DOHH2 (cell line): ENCODE data around the gene TCERG1L.

Experiments
- H3F3A ChIP-seq: fragments of 200-600 bp; sonication (generic), shearing (Covaris generic); 2 replicates; pipeline ENCODE4 v1.6.0; 2016; ENCODE audit warnings: antibody characterized with exemption, mild to moderate bottlenecking; ENCODE audit not compliant: control insufficient read depth, insufficient read depth
- H3K27ac ChIP-seq: fragments of 200-600 bp; sonication (generic); 2 replicates; pipeline ENCODE4 v1.5.1; 2014; ENCODE audit warnings: low read depth, mild to moderate bottlenecking, low read length, moderate library complexity
- H3K27me3 ChIP-seq: fragments of 200-600 bp; sonication (generic); 2 replicates; pipeline ENCODE4 v1.6.1; 2014; ENCODE audit warnings: mild to moderate bottlenecking, low read length, mixed read lengths; ENCODE audit not compliant: control insufficient read depth
- H3K36me3 ChIP-seq: fragments of 200-600 bp; sonication (generic); 2 replicates; pipeline ENCODE4 v1.6.1; 2014; ENCODE audit warnings: mild to moderate bottlenecking, low read length, moderate library complexity, mixed read lengths; ENCODE audit not compliant: control insufficient read depth
- H3K4me1 ChIP-seq: fragments of 200-600 bp; sonication (generic); 2 replicates; pipeline ENCODE4 v1.6.1; 2014; ENCODE audit warnings: mild to moderate bottlenecking, low read length, mixed read lengths; ENCODE audit not compliant: control insufficient read depth
- H3K4me2 ChIP-seq: fragments of 200-600 bp; sonication (generic); 2 replicates; pipeline ENCODE4 v1.6.0; 2014; ENCODE audit warnings: mild to moderate bottlenecking, low read length, moderate library complexity
- H3K4me3 ChIP-seq: fragments of 200-600 bp; sonication (generic); 2 replicates; pipeline ENCODE4 v1.5.1; 2014; ENCODE audit warnings: mild to moderate bottlenecking, low read length, mixed read lengths
- H3K79me2 ChIP-seq: fragments of 200-600 bp; sonication (generic); 2 replicates; pipeline ENCODE4 v1.6.1; 2014; ENCODE audit warnings: mild to moderate bottlenecking, low read length, mixed read lengths; ENCODE audit not compliant: control insufficient read depth
- H3K9me2 ChIP-seq: fragments of 200-600 bp; sonication (generic); replicated peaks from 2 replicates; pipeline ENCODE4 v1.6.1; 2014; ENCODE audit warnings: mild to moderate bottlenecking, low read length, mixed read lengths; ENCODE audit not compliant: control insufficient read depth
- H3K9me3 ChIP-seq: fragments of 200-600 bp; sonication (generic); 2 replicates; pipeline ENCODE4 v1.6.1; 2014; ENCODE audit warnings: antibody characterized with exemption, low read length, mixed read lengths; ENCODE audit not compliant: control insufficient read depth, insufficient read depth
- H4K20me1 ChIP-seq: fragments of 200-600 bp; sonication (generic); 2 replicates; pipeline ENCODE4 v1.6.0; 2014; ENCODE audit warnings: low read depth, mild to moderate bottlenecking, antibody characterized with exemption, low read length, moderate library complexity; ENCODE audit not compliant: control insufficient read depth, insufficient read depth
- EZH2phosphoT487 ChIP-seq: fragments of 200-600 bp; sonication (generic); IDR thresholded peaks from 2 replicates; pipeline ENCODE4 v1.6.1; 2017; ENCODE audit warnings: borderline replicate concordance, mild to moderate bottlenecking, antibody characterized with exemption, low read length, moderate library complexity, mixed read lengths
- TF ChIP-seq, protein P1 (sequence below): fragments of 200-600 bp; sonication (generic); IDR thresholded peaks from one replicate; pipeline ENCODE4 v1.5.1; 2014; ENCODE audit warnings: antibody characterized with exemption, mild to moderate bottlenecking, low read depth, low read length; ENCODE audit not compliant: poor library complexity, severe bottlenecking

Gene TCERG1L

DNA sequence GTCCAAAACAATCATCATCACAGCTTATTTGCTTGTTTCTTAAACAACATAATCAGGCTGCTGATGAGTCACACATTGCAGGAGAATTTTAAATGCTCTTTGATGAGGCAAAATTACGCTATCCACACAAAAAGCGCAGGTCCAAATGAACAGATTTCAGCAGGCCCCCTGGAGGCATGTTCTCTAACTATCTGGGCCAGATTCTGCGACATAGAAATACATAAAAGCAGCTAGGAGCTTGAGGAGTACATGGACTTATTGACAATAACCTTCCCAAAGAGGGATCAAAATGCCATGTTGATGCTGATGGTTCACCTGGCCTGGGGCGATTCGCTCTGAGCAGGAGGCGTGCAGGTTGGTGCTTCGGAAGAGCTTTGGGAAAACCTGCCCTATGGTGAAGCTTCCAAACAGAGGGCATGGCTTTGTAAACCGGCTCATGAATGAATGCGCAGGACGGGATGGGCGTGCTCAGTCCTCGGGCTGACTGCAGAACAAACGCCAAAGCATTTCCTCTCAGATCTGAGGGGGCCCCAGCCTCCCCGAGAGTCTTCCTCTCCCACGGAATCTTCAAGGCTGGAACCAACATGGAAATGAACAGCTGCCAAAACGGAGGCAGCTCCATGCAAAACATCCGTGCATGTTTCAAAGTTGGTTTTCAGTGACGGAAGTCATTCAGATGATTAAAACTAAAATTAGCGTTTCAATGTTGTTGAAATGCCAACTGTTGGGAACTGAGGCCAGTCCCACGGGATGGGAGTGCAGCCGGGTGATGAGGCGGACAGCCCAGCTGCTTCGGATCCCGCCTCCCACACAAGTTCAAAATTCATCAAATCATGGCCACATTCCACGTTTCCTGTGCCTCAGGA, 179.6 kb downstream of the TCERG1L start:
- Histone ChIP-seq H3K4me1 (no peaks in the 10 kb centered on the region), H4K20me1 (no peaks in the 10 kb centered on the region), H3K9me3 (no peaks in the 10 kb centered on the region), H3K27ac (no peak overlapping the region), H3K27me3 (no peaks in the 10 kb centered on the region), H3K79me2 (no peaks in the 10 kb centered on the region), H3K9me2 (no peaks in the 10 kb centered on the region), H3K36me3 (no peaks in the 10 kb centered on the region), H3K4me3 (no peak overlapping the region), H3F3A (no peaks in the 10 kb centered on the region), H3K4me2 (no peak overlapping the region)
- TF ChIP-seq, protein P1, sequence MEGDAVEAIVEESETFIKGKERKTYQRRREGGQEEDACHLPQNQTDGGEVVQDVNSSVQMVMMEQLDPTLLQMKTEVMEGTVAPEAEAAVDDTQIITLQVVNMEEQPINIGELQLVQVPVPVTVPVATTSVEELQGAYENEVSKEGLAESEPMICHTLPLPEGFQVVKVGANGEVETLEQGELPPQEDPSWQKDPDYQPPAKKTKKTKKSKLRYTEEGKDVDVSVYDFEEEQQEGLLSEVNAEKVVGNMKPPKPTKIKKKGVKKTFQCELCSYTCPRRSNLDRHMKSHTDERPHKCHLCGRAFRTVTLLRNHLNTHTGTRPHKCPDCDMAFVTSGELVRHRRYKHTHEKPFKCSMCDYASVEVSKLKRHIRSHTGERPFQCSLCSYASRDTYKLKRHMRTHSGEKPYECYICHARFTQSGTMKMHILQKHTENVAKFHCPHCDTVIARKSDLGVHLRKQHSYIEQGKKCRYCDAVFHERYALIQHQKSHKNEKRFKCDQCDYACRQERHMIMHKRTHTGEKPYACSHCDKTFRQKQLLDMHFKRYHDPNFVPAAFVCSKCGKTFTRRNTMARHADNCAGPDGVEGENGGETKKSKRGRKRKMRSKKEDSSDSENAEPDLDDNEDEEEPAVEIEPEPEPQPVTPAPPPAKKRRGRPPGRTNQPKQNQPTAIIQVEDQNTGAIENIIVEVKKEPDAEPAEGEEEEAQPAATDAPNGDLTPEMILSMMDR: no peak
- TF ChIP-seq EZH2phosphoT487: no peak

DNA sequence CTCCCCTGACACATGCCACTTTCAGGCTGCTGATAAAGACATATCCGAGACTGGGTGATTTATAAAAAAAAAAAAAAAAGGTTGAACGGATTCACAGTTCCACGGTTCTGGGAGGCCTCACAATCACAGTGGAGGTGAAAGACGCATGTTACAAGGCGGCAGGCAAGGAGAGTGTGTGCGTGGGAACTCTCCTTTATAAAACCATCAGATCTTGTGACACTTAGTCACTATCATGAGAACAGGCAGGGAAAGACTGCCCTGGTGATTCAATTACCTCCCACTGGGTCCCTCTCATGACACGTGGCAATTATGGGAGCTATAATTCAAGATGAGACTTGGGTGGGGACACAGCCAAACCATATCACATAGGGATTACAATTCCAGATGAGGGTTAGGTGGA, 181.5 kb downstream of the TCERG1L start:
- no peak overlapping the region for H3K4me3 ChIP-seq
- no peak for TF ChIP-seq EZH2phosphoT487
- TF ChIP-seq, protein P1: no peak
- H3K4me2 ChIP-seq: no peak overlapping the region
- H3K27ac ChIP-seq: no peak overlapping the region
- no peaks in the 10 kb centered on the region for H3K27me3 ChIP-seq
- no peaks in the 10 kb centered on the region for H3K4me1 ChIP-seq
- H3F3A ChIP-seq: no peaks in the 10 kb centered on the region
- H3K36me3 ChIP-seq: no peaks in the 10 kb centered on the region
- H3K9me2 ChIP-seq: no peaks in the 10 kb centered on the region
- no peaks in the 10 kb centered on the region for H3K79me2 ChIP-seq
- H4K20me1 ChIP-seq: no peaks in the 10 kb centered on the region
- H3K9me3 ChIP-seq: no peaks in the 10 kb centered on the region

DNA sequence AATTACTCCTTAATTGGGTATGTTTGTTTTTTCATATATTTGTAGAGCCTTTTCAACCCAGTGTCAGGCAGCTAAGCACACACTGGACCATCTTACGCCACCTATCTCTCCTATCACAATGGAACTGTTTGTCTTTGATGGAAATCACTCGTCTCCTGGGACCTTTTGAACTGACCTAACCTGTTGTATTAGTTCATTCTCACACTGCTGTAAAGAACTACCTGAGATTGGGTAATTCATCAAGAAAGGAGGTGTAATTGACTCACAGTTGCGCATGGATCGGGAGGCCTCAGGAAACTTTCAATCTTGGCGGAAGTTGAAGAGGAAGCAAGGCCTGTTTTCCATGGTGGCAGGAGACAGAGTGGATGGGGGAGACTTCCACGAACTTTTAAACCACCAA, 182.0 kb downstream of the TCERG1L start:
- Histone ChIP-seq H3K9me2 (no peaks in the 10 kb centered on the region), H3F3A (no peaks in the 10 kb centered on the region), H3K36me3 (no peaks in the 10 kb centered on the region), H4K20me1 (no peaks in the 10 kb centered on the region), H3K9me3 (no peaks in the 10 kb centered on the region), H3K4me1 (no peaks in the 10 kb centered on the region), H3K4me3 (no peak overlapping the region), H3K27me3 (no peaks in the 10 kb centered on the region), H3K79me2 (no peaks in the 10 kb centered on the region), H3K27ac (no peak overlapping the region), H3K4me2 (no peak overlapping the region)
- TF ChIP-seq, protein P1: no peak
- TF ChIP-seq EZH2phosphoT487: no peak
